Peyer's patch (tissue), 4 donors: ENCODE measurements around the gene SINHCAF. TPM values are rescaled to one million over a fixed set of nuclear protein-coding genes. Genes with fewer than 3 reads are reported as not detected.

Source experiments
- DNase-seq, 3 donors: peaks; one replicate each; pipeline ENCODE4 v3.0.0-alpha.2; 2017 to 2019
- H3K27ac ChIP-seq, 4 donors: fragments of 200-600 bp; sonication (generic); one replicate each; pipeline ENCODE4 v1.5.1; 2016 to 2019
- H3K27me3 ChIP-seq, 2 donors: fragments of 200-600 bp; sonication (generic); one replicate each; pipeline ENCODE4 v1.5.1; 2019
- H3K36me3 ChIP-seq, 3 donors: fragments of 200-600 bp; sonication (generic); one replicate each; pipeline ENCODE4 v1.5.1; 2016 to 2019
- H3K4me1 ChIP-seq, 4 donors: fragments of 200-600 bp; sonication (generic); one replicate each; pipeline ENCODE4 v1.5.1; 2016 to 2019
- H3K4me3 ChIP-seq, 4 donors: fragments of 200-600 bp; sonication (generic); 1 replicate in 3 of 4; 2 replicates in 1 of 4; pipeline ENCODE4 v1.5.1; 2016 to 2019; ENCODE audit warnings: mild to moderate bottlenecking in 1 of 4
- H3K9me3 ChIP-seq, 4 donors: fragments of 200-600 bp; sonication (generic); one replicate each; pipeline ENCODE4 v1.5.1; 2016 to 2019; ENCODE audit warnings: mild to moderate bottlenecking in 1 of 4
- CTCF ChIP-seq, 6 experiments: fragments of 450-650 bp in 4 of 6; fragments of 200-600 bp in 2 of 6; sonication (generic) in 1 of 6; IDR thresholded peaks; one replicate each; pipeline ENCODE4 v1.5.1; 2017 to 2019; ENCODE audit warnings: antibody characterized with exemption in 6 of 6, mild to moderate bottlenecking in 3 of 6, moderate library complexity in 1 of 6
- POLR2A ChIP-seq, 2 donors: fragments of 450-650 bp; IDR thresholded peaks; one replicate each; pipeline ENCODE4 v1.5.1; 2017; ENCODE audit warnings: antibody characterized with exemption in 2 of 2, mild to moderate bottlenecking in 2 of 2, moderate library complexity in 2 of 2
- total RNA-seq, 4 donors: library from RNA; depleted of rRNA; stranded (reverse); fragments of >200 nt; gene quantifications; one replicate each; pipeline ENCODE4 v1.1.0, GENCODE V29; 2016

Gene SINHCAF
- total RNA-seq, 4 donors from 2014 or later = 39.9 to 109 (median 53.7) TPM

DNA sequence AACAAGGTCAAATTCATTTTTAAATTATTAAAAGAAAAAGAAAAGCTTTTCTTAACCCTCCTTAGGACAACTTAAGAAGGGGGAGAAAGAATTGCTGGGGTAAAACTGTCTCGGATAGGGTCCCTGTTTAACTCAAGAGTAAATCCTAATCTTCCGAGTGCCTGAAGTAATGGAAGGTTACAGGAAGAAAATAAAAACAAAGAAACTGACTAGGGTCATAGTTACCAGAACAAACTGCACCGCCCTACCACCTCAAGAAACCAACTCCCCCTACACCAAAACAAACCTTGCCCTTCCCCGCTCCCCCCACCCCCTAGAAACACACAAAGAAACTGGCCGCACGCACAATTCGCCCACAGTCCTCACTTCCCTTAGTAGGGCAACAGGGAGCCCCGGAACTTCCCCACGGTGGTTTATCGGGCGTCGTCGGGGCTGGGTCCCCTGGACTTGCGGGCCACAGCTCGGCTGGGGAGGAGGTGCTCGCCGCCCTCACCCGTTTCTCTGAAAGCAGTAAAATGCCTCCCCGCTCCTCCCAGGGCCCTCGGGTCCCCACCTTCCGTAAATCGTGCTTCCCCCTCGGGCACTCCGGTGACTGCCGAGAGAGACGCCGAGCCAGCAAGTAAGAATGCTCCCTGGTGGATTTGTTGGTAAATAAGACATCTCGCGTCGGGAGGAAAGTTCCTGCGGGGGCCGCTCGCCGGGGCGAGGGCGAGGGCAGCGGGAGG lies 2.4 kb downstream of the SINHCAF start:
- Histone ChIP-seq H3K4me1 (peaks cover 0 to 14% (median 6%) of the 10 kb centered on the region in 4 donors), H3K36me3 (no peaks in the 10 kb centered on the region), H3K4me3 (peak overlapping the region; percentile 67 to 89 (median 82)), H3K9me3 (no peaks in the 10 kb centered on the region), H3K27ac (peak overlapping the region; percentile 86 to 96 (median 93)), H3K27me3 (no peaks in the 10 kb centered on the region)
- DNase-seq = peak in 2 of 3 donors; percentile 73 to 81
- TF ChIP-seq CTCF (IDR thresholded peaks at IDR 0.05) (no peak), POLR2A (IDR thresholded peaks at IDR 0.05) (peak in 1 of 2 donors; percentile 56)

DNA sequence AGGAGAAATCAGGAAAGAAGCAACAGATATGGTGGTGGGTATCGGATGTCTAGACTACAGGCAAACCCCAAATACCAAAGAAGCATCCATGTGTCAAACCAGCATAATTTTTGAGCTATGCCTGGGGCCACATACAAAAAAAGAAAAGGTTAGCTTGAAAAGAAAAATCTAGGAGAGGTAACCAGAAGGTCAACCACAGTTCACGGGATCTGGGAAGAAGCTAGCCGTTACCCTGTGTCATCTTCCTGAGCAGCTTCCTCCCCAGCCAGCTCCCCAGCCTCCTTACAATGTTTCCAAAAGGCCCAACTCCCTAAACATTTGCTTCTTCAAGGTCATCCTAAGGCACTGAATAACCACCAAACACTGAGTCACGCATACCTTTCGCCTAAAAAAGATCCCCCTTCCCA lies 3.1 kb downstream of the SINHCAF start:
- no peaks in the 10 kb centered on the region for H3K36me3 ChIP-seq
- peak overlapping the region in 3 of 4 donors; percentile 67 to 89 (median 88) for H3K4me3 ChIP-seq
- no peaks in the 10 kb centered on the region for H3K27me3 ChIP-seq
- TF ChIP-seq CTCF (IDR thresholded peaks at IDR 0.05) (no peak), POLR2A (IDR thresholded peaks at IDR 0.05) (no peak)
- no peaks in the 10 kb centered on the region for H3K9me3 ChIP-seq
- peak overlapping the region in 3 of 4 donors; percentile 86 to 94 (median 92) for H3K27ac ChIP-seq
- DNase-seq = no peak
- peaks cover 0 to 21% (median 9%) of the 10 kb centered on the region in 4 donors for H3K4me1 ChIP-seq

DNA sequence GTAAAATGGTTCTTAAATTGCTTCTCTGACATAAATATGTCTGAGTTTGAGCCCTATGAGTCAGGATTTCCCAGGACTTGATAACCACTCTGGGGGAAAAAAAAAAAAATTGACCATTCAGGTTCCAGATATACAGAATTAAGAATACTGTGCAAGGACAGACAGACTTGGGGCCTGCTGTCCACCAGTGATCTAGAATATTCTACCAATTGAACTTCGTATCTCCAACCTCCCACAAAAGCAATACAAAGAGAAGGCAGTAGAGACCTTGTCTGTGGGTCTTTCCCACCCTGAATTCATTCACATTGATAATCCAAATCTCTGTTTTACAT lies 4.1 kb downstream of the SINHCAF start:
- Histone ChIP-seq H3K27ac (no peak overlapping the region), H3K36me3 (no peaks in the 10 kb centered on the region)
- no peak for DNase-seq

GRCh38 chr12:31321186-31321896 lies 4.6 kb downstream of the SINHCAF start:
- peaks cover 0 to 27% (median 9%) of the 10 kb centered on the region in 4 donors for H3K4me1 ChIP-seq
- no peaks in the 10 kb centered on the region for H3K9me3 ChIP-seq
- H3K27ac ChIP-seq = no peak overlapping the region
- DNase-seq = no peak
- no peak overlapping the region for H3K4me3 ChIP-seq
- H3K36me3 ChIP-seq = no peaks in the 10 kb centered on the region
- no peak for TF ChIP-seq POLR2A (IDR thresholded peaks at IDR 0.05)
- TF ChIP-seq CTCF (IDR thresholded peaks at IDR 0.05) = no peak
- no peaks in the 10 kb centered on the region for H3K27me3 ChIP-seq

More for the DNA sequence above, 4.1 kb downstream of the SINHCAF start:
- peaks cover 0 to 24% (median 9%) of the 10 kb centered on the region in 4 donors for H3K4me1 ChIP-seq
- no peaks in the 10 kb centered on the region for H3K27me3 ChIP-seq
- TF ChIP-seq POLR2A (IDR thresholded peaks at IDR 0.05) (no peak), CTCF (IDR thresholded peaks at IDR 0.05) (no peak)
- no peaks in the 10 kb centered on the region for H3K9me3 ChIP-seq
- no peak overlapping the region for H3K4me3 ChIP-seq

DNA sequence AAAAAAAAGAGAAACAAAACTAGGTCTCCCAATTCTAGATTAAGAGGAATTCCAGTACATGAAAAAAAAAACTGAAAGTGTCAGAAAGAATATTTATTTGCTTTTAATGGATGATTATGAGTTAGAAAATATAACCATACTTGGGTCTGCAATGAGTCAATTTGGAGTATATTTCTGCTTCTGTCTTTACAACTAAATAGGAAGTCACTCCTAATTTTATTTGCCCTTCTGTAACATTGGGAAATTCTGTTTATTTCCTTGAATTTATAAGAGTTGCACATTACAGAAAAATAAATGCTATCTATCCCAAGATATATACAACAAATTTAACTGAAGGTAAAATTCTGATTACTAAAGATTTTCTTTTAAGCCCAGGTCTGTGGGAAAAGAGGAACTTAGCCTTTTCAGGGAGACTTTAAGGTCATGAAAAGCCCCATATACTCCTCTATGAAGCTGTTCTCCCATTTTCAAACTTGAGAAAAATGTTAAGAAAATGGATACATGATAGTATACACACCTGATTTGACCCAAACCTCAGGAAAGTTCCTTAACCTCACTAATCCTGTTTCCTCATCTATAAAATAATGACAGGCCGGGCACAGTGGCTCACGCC lies 7.2 kb downstream of the SINHCAF start:
- no peak overlapping the region for H3K4me3 ChIP-seq
- no peaks in the 10 kb centered on the region for H3K36me3 ChIP-seq
- H3K27ac ChIP-seq = peak overlapping the region in 2 of 4 donors; percentile 7 to 56
- no peak for DNase-seq
- no peak for TF ChIP-seq POLR2A (IDR thresholded peaks at IDR 0.05)
- TF ChIP-seq CTCF (IDR thresholded peaks at IDR 0.05) = no peak
- no peaks in the 10 kb centered on the region for H3K9me3 ChIP-seq
- H3K4me1 ChIP-seq = peaks cover 0 to 27% (median 9%) of the 10 kb centered on the region in 4 donors
- no peaks in the 10 kb centered on the region for H3K27me3 ChIP-seq
